Mammary epithelial cell (primary cell): ENCODE data around the gene SLAMF6.

Experiments
- EZH2 ChIP-seq: IDR thresholded peaks from 2 replicates; pipeline ENCODE4 v1.6.1; 2012; ENCODE audit warnings: low read length, inconsistent platforms, borderline replicate concordance
- TF ChIP-seq, protein P1 (sequence below), 2 donors: IDR thresholded peaks in 1 of 2; conservative IDR thresholded peaks in 1 of 2; 2 replicates each; pipeline ENCODE4 v1.5.1; 2011 to 2012; ENCODE audit warnings: inconsistent platforms in 2 of 2, low read length in 2 of 2, mild to moderate bottlenecking in 2 of 2, control low read depth in 1 of 2, low read depth in 1 of 2; ENCODE audit not compliant: insufficient read depth in 1 of 2; ENCODE audit errors: extremely low read depth in 1 of 2

GRCh38 chr1:160542303-160542945 lies 19.4 kb upstream of the SLAMF6 start:
- TF ChIP-seq, protein P1, sequence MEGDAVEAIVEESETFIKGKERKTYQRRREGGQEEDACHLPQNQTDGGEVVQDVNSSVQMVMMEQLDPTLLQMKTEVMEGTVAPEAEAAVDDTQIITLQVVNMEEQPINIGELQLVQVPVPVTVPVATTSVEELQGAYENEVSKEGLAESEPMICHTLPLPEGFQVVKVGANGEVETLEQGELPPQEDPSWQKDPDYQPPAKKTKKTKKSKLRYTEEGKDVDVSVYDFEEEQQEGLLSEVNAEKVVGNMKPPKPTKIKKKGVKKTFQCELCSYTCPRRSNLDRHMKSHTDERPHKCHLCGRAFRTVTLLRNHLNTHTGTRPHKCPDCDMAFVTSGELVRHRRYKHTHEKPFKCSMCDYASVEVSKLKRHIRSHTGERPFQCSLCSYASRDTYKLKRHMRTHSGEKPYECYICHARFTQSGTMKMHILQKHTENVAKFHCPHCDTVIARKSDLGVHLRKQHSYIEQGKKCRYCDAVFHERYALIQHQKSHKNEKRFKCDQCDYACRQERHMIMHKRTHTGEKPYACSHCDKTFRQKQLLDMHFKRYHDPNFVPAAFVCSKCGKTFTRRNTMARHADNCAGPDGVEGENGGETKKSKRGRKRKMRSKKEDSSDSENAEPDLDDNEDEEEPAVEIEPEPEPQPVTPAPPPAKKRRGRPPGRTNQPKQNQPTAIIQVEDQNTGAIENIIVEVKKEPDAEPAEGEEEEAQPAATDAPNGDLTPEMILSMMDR (conservative IDR thresholded peaks at IDR 0.05 in 1 of 2, IDR thresholded peaks at IDR 0.05 in 1 of 2; ENCODE audit: extremely low read depth in 1 of 2, insufficient read depth in 1 of 2, low read depth in 1 of 2, low read length in 2 of 2) = no peak
- TF ChIP-seq EZH2 = no peak
